Measurements from ENCODE around the gene GLRX5. TPM values are rescaled to one million over a fixed set of nuclear protein-coding genes. Genes with fewer than 3 reads are reported as not detected.
A peak's percentile ranks its signal among the peaks of the same experiment; 100 is the strongest.

Gene GLRX5
- total RNA-seq, 1 experiment from 2014 or later, result 60.1 TPM

DNA sequence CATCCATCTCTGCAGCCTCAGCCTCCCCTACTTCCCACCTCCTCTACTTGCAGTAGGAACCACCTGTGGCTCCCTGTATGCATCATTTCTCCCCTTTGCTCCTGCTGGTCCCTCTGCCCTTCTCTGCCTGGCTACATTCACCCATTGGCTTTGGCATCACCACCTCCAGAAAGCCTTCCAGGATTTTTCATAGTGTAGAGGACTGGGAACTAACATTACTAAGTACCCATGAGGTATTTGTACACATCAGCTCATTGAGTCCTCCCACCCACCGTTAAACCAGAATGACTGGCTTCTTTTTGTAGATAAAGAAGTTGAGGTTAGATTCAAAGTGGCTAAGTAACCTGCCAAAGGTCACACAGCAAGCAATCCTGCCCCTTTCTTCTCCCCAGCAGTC, 35.5 kb upstream of the GLRX5 start:
- Histone ChIP-seq H3K9me2 (ENCODE audit: insufficient read depth) (no peaks in the 10 kb centered on the region), H3K79me2 (ENCODE audit: insufficient read depth, low read length) (no peaks in the 10 kb centered on the region), H3K4me2 (ENCODE audit: low read length) (no peak overlapping the region), H3K36me3 (ENCODE audit: control insufficient read depth in 1 of 2, insufficient read depth in 2 of 2, low read length in 2 of 2) (no peaks in the 10 kb centered on the region), H3K9ac (ENCODE audit: low read length) (no peak overlapping the region), H3K27me3 (ENCODE audit: insufficient read depth, low read length) (no peaks in the 10 kb centered on the region), H3K9me3 (ENCODE audit: control insufficient read depth in 1 of 2, insufficient read depth in 1 of 2, low read depth in 1 of 2, low read length in 2 of 2) (no peaks in the 10 kb centered on the region), H2AFZ (ENCODE audit: low read depth, low read length, poor library complexity, severe bottlenecking) (no peak overlapping the region), H4K20me1 (ENCODE audit: insufficient read depth) (no peaks in the 10 kb centered on the region), H3K27ac (ENCODE audit: low read depth, low read length) (no peak overlapping the region), H3K4me3 (replicated peaks in 1 of 2; ENCODE audit: low read depth in 1 of 2, low read length in 2 of 2) (no peak overlapping the region), H3K4me1 (ENCODE audit: control insufficient read depth in 1 of 2, insufficient read depth in 2 of 2, low read length in 2 of 2) (peaks cover 0 to 15% of the 10 kb centered on the region in 2 experiments; a peak in 2 of 4 replicates)
- ChIA-PET POLR2A (no interaction called here), RAD21 (ENCODE audit: low non-redundant PET in 1 of 2, low total read pairs in 2 of 2, uncharacterized antibody in 2 of 2, unreplicated experiment in 2 of 2) (no interaction called here), CTCF (no interaction called here)
- no peak for DNase-seq (ENCODE audit: low read depth, low spot score)
- intact Hi-C loops (cut with micrococcal nuclease), result no loop called here
- no TSS peak for BruUV-seq (replicated peaks)
- no peak for ATAC-seq
- TF ChIP-seq RAD21 (IDR thresholded peaks at IDR 0.05; ENCODE audit: low read depth), result no peak
- no peak for TF ChIP-seq FOSL1 (IDR thresholded peaks at IDR 0.05; ENCODE audit: low read depth)
- no peak for TF ChIP-seq EZH2 (IDR thresholded peaks at IDR 0.05)
- no peak for TF ChIP-seq ELF1 (IDR thresholded peaks at IDR 0.05; ENCODE audit: borderline replicate concordance, low read depth)
- TF ChIP-seq YY1 (IDR thresholded peaks at IDR 0.05; ENCODE audit: extremely low read depth, insufficient replicate concordance, low read depth, low read length), result no peak

GRCh38 chr14:95500201-95500681, 34.6 kb upstream of the GLRX5 start:
- Histone ChIP-seq H3K4me3 (replicated peaks in 1 of 2; ENCODE audit: low read depth in 1 of 2, low read length in 2 of 2) (no peak overlapping the region), H3K79me2 (ENCODE audit: insufficient read depth, low read length) (no peaks in the 10 kb centered on the region), H2AFZ (ENCODE audit: low read depth, low read length, poor library complexity, severe bottlenecking) (no peak overlapping the region), H3K4me1 (ENCODE audit: control insufficient read depth in 1 of 2, insufficient read depth in 2 of 2, low read length in 2 of 2) (peaks cover 0 to 15% of the 10 kb centered on the region in 2 experiments; a peak in 2 of 4 replicates), H3K4me2 (ENCODE audit: low read length) (no peak overlapping the region), H3K9me3 (ENCODE audit: control insufficient read depth in 1 of 2, insufficient read depth in 1 of 2, low read depth in 1 of 2, low read length in 2 of 2) (no peaks in the 10 kb centered on the region), H3K27me3 (ENCODE audit: insufficient read depth, low read length) (no peaks in the 10 kb centered on the region), H4K20me1 (ENCODE audit: insufficient read depth) (no peaks in the 10 kb centered on the region), H3K9me2 (ENCODE audit: insufficient read depth) (no peaks in the 10 kb centered on the region), H3K36me3 (ENCODE audit: control insufficient read depth in 1 of 2, insufficient read depth in 2 of 2, low read length in 2 of 2) (no peaks in the 10 kb centered on the region), H3K9ac (ENCODE audit: low read length) (no peak overlapping the region), H3K27ac (ENCODE audit: low read depth, low read length) (no peak overlapping the region)
- ChIA-PET RAD21 (ENCODE audit: low non-redundant PET in 1 of 2, low total read pairs in 2 of 2, uncharacterized antibody in 2 of 2, unreplicated experiment in 2 of 2) (no interaction called here), CTCF (no interaction called here), POLR2A (interaction anchor here (1.6 kb wide), 1 partner anchor 27 kb away, joined by 3 read pairs; no protein-coding TSS in a partner anchor)
- BruUV-seq (replicated peaks), result no TSS peak
- intact Hi-C loops (cut with micrococcal nuclease), result no loop called here
- DNase-seq (ENCODE audit: low read depth, low spot score), result no peak
- ATAC-seq, result 0 out of 2 replicates have a peak, but pooled peaks have one; percentile 30
- TF ChIP-seq, protein P1, sequence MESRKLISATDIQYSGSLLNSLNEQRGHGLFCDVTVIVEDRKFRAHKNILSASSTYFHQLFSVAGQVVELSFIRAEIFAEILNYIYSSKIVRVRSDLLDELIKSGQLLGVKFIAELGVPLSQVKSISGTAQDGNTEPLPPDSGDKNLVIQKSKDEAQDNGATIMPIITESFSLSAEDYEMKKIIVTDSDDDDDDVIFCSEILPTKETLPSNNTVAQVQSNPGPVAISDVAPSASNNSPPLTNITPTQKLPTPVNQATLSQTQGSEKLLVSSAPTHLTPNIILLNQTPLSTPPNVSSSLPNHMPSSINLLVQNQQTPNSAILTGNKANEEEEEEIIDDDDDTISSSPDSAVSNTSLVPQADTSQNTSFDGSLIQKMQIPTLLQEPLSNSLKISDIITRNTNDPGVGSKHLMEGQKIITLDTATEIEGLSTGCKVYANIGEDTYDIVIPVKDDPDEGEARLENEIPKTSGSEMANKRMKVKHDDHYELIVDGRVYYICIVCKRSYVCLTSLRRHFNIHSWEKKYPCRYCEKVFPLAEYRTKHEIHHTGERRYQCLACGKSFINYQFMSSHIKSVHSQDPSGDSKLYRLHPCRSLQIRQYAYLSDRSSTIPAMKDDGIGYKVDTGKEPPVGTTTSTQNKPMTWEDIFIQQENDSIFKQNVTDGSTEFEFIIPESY (IDR thresholded peaks at IDR 0.05; ENCODE audit: extremely low read depth, insufficient replicate concordance, low read length), result no peak
- no peak for TF ChIP-seq EZH2phosphoT487 (IDR thresholded peaks at IDR 0.05; ENCODE audit: borderline replicate concordance)
- TF ChIP-seq RAD21 (IDR thresholded peaks at IDR 0.05; ENCODE audit: low read depth), result no peak
- no peak for TF ChIP-seq MAX (IDR thresholded peaks at IDR 0.05)
- no peak for TF ChIP-seq CBX3 (IDR thresholded peaks at IDR 0.05; ENCODE audit: low read depth)
- no peak for TF ChIP-seq EZH2 (IDR thresholded peaks at IDR 0.05)
- no peak for TF ChIP-seq JUND (IDR thresholded peaks at IDR 0.05)
- TF ChIP-seq REST (IDR thresholded peaks at IDR 0.05; ENCODE audit: low read depth), result no peak
- TF ChIP-seq POLR2A (IDR thresholded peaks at IDR 0.05; ENCODE audit: borderline replicate concordance, extremely low read depth, insufficient read depth, insufficient read length), result no peak
- no peak for TF ChIP-seq CEBPB (IDR thresholded peaks at IDR 0.05; ENCODE audit: low read depth)
- TF ChIP-seq FOSL1 (IDR thresholded peaks at IDR 0.05; ENCODE audit: low read depth), result no peak
- TF ChIP-seq YY1 (IDR thresholded peaks at IDR 0.05; ENCODE audit: extremely low read depth, insufficient replicate concordance, low read depth, low read length), result no peak
- no peak for TF ChIP-seq ZFX (IDR thresholded peaks at IDR 0.05)
- TF ChIP-seq EGR1 (IDR thresholded peaks at IDR 0.05; ENCODE audit: low read depth), result no peak
- TF ChIP-seq ELF1 (IDR thresholded peaks at IDR 0.05; ENCODE audit: borderline replicate concordance, low read depth), result no peak
- TF ChIP-seq SIN3A (IDR thresholded peaks at IDR 0.05; ENCODE audit: low read depth), result no peak
- no peak for TF ChIP-seq SP1 (IDR thresholded peaks at IDR 0.05; ENCODE audit: low read depth)
